ENCODE measurements around the gene TJP1.
A peak's percentile ranks its signal among the peaks of the same experiment; 100 is the strongest.
"Not testable (repeated sequence)": the region's sequence is repeated elsewhere in the genome, so short reads cannot be mapped to it uniquely, and the experiment has no call there.

TJP1 gene

GRCh38 chr15:29838352-29839010 is 16.2 kb upstream of the TJP1 start:
- no peak for DNase-seq

GRCh38 chr15:29835301-29835700 is 13.0 kb upstream of the TJP1 start:
- no peak for DNase-seq

GRCh38 chr15:29832709-29833108 is 10.4 kb upstream of the TJP1 start:
- DNase-seq = no peak

- no peak for DNase-seq
Measured at GRCh38 chr15:29826908-29827820, 4.9 kb upstream of the TJP1 start.

GRCh38 chr15:29825227-29825626 is 3.0 kb upstream of the TJP1 start:
- DNase-seq = no peak

GRCh38 chr15:29822684-29823459 is 604 bp upstream of the TJP1 start:
- no peak for DNase-seq

- peak; percentile 51 for DNase-seq
Measured at GRCh38 chr15:29821416-29822099, 710 bp downstream of the TJP1 start.

- DNase-seq = no peak
Measured at GRCh38 chr15:29820394-29821154, 1.7 kb downstream of the TJP1 start.

GRCh38 chr15:29819979-29820378 is 2.3 kb downstream of the TJP1 start:
- DNase-seq = no peak

- DNase-seq = no peak
Measured at GRCh38 chr15:29818141-29818540, 4.1 kb downstream of the TJP1 start.

GRCh38 chr15:29817455-29817854 is 4.8 kb downstream of the TJP1 start:
- DNase-seq = not testable (repeated sequence)

- no peak for DNase-seq
Measured at GRCh38 chr15:29815000-29815710, 7.1 kb downstream of the TJP1 start.

- no peak for DNase-seq
Measured at GRCh38 chr15:29813009-29813408, 9.3 kb downstream of the TJP1 start.

GRCh38 chr15:29812384-29812694 is 9.9 kb downstream of the TJP1 start:
- no peak for DNase-seq

- no peak for DNase-seq
Measured at GRCh38 chr15:29811691-29812383, 10.4 kb downstream of the TJP1 start.

- DNase-seq = no peak
Measured at GRCh38 chr15:29805708-29806104, 16.6 kb downstream of the TJP1 start.

- DNase-seq = no peak
Measured at GRCh38 chr15:29805043-29805707, 17.1 kb downstream of the TJP1 start.

- no peak for DNase-seq
Measured at GRCh38 chr15:29802411-29802810, 19.9 kb downstream of the TJP1 start.

GRCh38 chr15:29800491-29801366 is 21.5 kb downstream of the TJP1 start:
- DNase-seq = no peak
